HL-60 (cell line): ENCODE results near the gene SEPTIN7.

Source experiments
- CTCF ChIP-seq: IDR thresholded peaks from one replicate; pipeline ENCODE4 v1.5.1; 2011; ENCODE audit warnings: low read length, control low read depth, inconsistent platforms; ENCODE audit not compliant: insufficient read depth
- POLR2AphosphoS5 ChIP-seq: IDR thresholded peaks from 2 replicates; pipeline ENCODE4 v1.6.1; 2012; ENCODE audit warnings: low read depth

- TF ChIP-seq CTCF (no peak), POLR2AphosphoS5 (no peak)
These were observed 46.1 kb downstream of the SEPTIN7 start for GRCh38 chr7:35846816-35847412.
